Measurements from ENCODE around the gene GPX8. TPM values are rescaled to one million over a fixed set of nuclear protein-coding genes. Genes with fewer than 3 reads are reported as not detected.

Gene GPX8, protein sequence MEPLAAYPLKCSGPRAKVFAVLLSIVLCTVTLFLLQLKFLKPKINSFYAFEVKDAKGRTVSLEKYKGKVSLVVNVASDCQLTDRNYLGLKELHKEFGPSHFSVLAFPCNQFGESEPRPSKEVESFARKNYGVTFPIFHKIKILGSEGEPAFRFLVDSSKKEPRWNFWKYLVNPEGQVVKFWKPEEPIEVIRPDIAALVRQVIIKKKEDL
- 29.7 TPM for total RNA-seq
- 13.5 TPM for polyA plus RNA-seq (ENCODE audit: insufficient read depth, low read depth, low replicate concordance)
- long read RNA-seq, donor 1, transcript GPX8-203 (3 exons, 1,411 nt) = major isoform, 12 of 26 reads
- long read RNA-seq, donor 1, partial matches to known transcripts = 11 of 26 reads
- long read RNA-seq, donor 1, other reads (novel, unspliced or antisense) = 0 of 26 reads
- long read RNA-seq, donor 2, transcript GPX8-203 (3 exons, 1,411 nt) = major isoform, 18 of 24 reads
- long read RNA-seq, donor 2, transcript GPX8-205 (4 exons, 3,422 nt) = minor isoform, 5 of 24 reads
- long read RNA-seq, donor 2, partial matches to known transcripts = 0 of 24 reads
- long read RNA-seq, donor 2, other reads (novel, unspliced or antisense) = 0 of 24 reads
- long read RNA-seq, donor 3, transcript GPX8-203 (3 exons, 1,411 nt) = major isoform, 15 of 21 reads
- long read RNA-seq, donor 3, partial matches to known transcripts = 0 of 21 reads
- long read RNA-seq, donor 3, other reads (novel, unspliced or antisense) = 0 of 21 reads
- long read RNA-seq, donor 4, transcript GPX8-203 (3 exons, 1,411 nt) = major isoform, 9 of 14 reads
- long read RNA-seq, donor 4, partial matches to known transcripts = 0 of 14 reads
- long read RNA-seq, donor 4, other reads (novel, unspliced or antisense) = 0 of 14 reads
- long read RNA-seq, donor 5, partial matches to known transcripts = 0 of 2 reads
- long read RNA-seq, donor 5, other reads (novel, unspliced or antisense) = 0 of 2 reads
- long read RNA-seq, donor 6, transcript GPX8-203 (3 exons, 1,411 nt) = major isoform, 18 of 25 reads
- long read RNA-seq, donor 6, partial matches to known transcripts = 0 of 25 reads
- long read RNA-seq, donor 6, other reads (novel, unspliced or antisense) = 0 of 25 reads
- long read RNA-seq, donor 7, transcript GPX8-203 (3 exons, 1,411 nt) = major isoform, 9 of 16 reads
- long read RNA-seq, donor 7, partial matches to known transcripts = 2 of 16 reads
- long read RNA-seq, donor 7, other reads (novel, unspliced or antisense) = 2 of 16 reads
- long read RNA-seq, donor 8, transcript GPX8-203 (3 exons, 1,411 nt) = major isoform, 14 of 17 reads
- long read RNA-seq, donor 8, partial matches to known transcripts = 0 of 17 reads
- long read RNA-seq, donor 8, other reads (novel, unspliced or antisense) = 0 of 17 reads
- long read RNA-seq, donor 9, transcript GPX8-203 (3 exons, 1,411 nt) = major isoform, 13 of 16 reads
- long read RNA-seq, donor 9, partial matches to known transcripts = 0 of 16 reads
- long read RNA-seq, donor 9, other reads (novel, unspliced or antisense) = 0 of 16 reads
- long read RNA-seq, donor 10, transcript GPX8-203 (3 exons, 1,411 nt) = major isoform, 10 of 32 reads
- long read RNA-seq, donor 10, partial matches to known transcripts = 20 of 32 reads
- long read RNA-seq, donor 10, other reads (novel, unspliced or antisense) = 0 of 32 reads

- Histone ChIP-seq H3K4me1 (ENCODE audit: control insufficient read depth in 2 of 3, insufficient read depth in 2 of 3, low read depth in 1 of 3, low read length in 3 of 3) (no peaks in the 10 kb centered on the region), H3K4me3 (ENCODE audit: low read length in 3 of 3) (peak within 1 kb of the TSS; percentile 54 to 92 (median 72)), H3K27ac (ENCODE audit: low read depth in 2 of 2, low read length in 2 of 2) (peak within 1 kb of the TSS in 1 of 2 donors; percentile 72), H3K36me3 (ENCODE audit: control insufficient read depth in 2 of 3, insufficient read depth in 3 of 3, low read length in 3 of 3) (no peaks in the 10 kb centered on the region), H3K27me3 (ENCODE audit: control insufficient read depth, insufficient read depth, low read length) (no peaks in the 10 kb centered on the region), H3K9me3 (ENCODE audit: control insufficient read depth in 2 of 3, insufficient read depth in 1 of 3, low read length in 3 of 3) (no peaks in the 10 kb centered on the region), H3K9ac (ENCODE audit: low read length in 3 of 3) (peak within 1 kb of the TSS; percentile 22 to 91 (median 53))
- intact Hi-C loops (cut with DNase I) = loop anchor here (10.0 kb wide), 1 partner anchor 255 kb away; no protein-coding TSS in a partner anchor
- FAIRE-seq (peak; percentile 51), DNase-seq (peak in 4 of 5 donors; percentile 73 to 95 (median 84))
- peak; percentile 53 for TF ChIP-seq CTCF (IDR thresholded peaks at IDR 0.05; ENCODE audit: borderline replicate concordance, extremely low read depth, insufficient read depth)
These were observed at the start of gene GPX8 for GRCh38 chr5:55159763-55160492. GPX8 (plus strand) TSS chr5:55160171; CDS start chr5:55160193, 22 bp downstream.

DNA sequence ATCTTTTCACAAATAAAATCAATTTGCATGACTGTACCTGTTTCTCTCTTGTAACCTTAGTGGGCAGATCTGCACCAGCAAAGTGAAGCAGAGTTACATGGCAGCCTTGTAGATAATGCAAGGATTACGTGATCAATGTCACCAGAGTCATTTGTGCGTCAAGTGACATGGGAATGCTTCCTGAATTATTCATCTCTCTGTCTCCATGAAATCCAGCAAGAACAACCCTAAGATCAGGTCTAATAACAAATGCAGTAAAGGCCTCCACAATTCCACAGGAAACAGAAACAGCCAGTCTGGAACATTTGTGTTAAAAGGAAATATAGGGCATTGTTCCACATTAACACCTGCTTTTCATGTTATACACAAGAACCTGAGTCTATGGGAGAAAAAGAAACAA lies 49.8 kb upstream of the GPX8 start:
- no peaks in the 10 kb centered on the region for H3K36me3 ChIP-seq (ENCODE audit: control insufficient read depth in 2 of 3, insufficient read depth in 3 of 3, low read length in 3 of 3)
- H3K9ac ChIP-seq (ENCODE audit: low read length in 3 of 3) = no peak overlapping the region
- H3K27me3 ChIP-seq (ENCODE audit: control insufficient read depth, insufficient read depth, low read length) = no peaks in the 10 kb centered on the region
- no peaks in the 10 kb centered on the region for H3K9me3 ChIP-seq (ENCODE audit: control insufficient read depth in 2 of 3, insufficient read depth in 1 of 3, low read length in 3 of 3)
- no peak overlapping the region for H3K27ac ChIP-seq (ENCODE audit: low read depth in 2 of 2, low read length in 2 of 2)
- no peaks in the 10 kb centered on the region for H3K4me1 ChIP-seq (ENCODE audit: control insufficient read depth in 2 of 3, insufficient read depth in 2 of 3, low read depth in 1 of 3, low read length in 3 of 3)
- H3K4me3 ChIP-seq (ENCODE audit: low read length in 3 of 3) = no peak overlapping the region
- FAIRE-seq (no peak), DNase-seq (no peak)
- no peak for TF ChIP-seq CTCF (IDR thresholded peaks at IDR 0.05; ENCODE audit: borderline replicate concordance, extremely low read depth, insufficient read depth)
- intact Hi-C loops (cut with DNase I) = no loop called here

DNA sequence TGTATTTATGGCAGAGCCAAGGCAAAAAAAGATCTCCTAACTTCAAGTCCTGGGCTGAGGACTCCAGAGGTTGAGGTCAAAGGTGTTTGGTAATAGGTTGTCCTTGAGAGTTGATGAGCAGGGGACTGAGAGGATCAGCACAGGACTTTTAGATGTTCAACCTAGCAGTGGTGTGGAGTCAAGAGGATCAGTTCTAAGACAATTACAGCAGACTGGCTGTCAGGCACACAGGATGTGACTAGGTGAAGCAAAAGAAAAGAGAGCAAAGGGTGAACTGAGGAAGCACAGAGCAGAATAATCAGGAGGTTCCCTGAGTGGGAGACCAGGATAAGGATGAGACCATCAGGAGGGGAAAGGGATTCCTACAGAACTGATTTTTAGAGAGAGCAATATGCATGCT lies 46.6 kb upstream of the GPX8 start:
- no peaks in the 10 kb centered on the region for H3K27me3 ChIP-seq (ENCODE audit: control insufficient read depth, insufficient read depth, low read length)
- no peaks in the 10 kb centered on the region for H3K36me3 ChIP-seq (ENCODE audit: control insufficient read depth in 2 of 3, insufficient read depth in 3 of 3, low read length in 3 of 3)
- H3K4me1 ChIP-seq (ENCODE audit: control insufficient read depth in 2 of 3, insufficient read depth in 2 of 3, low read depth in 1 of 3, low read length in 3 of 3) = no peaks in the 10 kb centered on the region
- no peak overlapping the region for H3K27ac ChIP-seq (ENCODE audit: low read depth in 2 of 2, low read length in 2 of 2)
- intact Hi-C loops (cut with DNase I) = no loop called here
- DNase-seq (no peak), FAIRE-seq (no peak)
- no peak for TF ChIP-seq CTCF (IDR thresholded peaks at IDR 0.05; ENCODE audit: borderline replicate concordance, extremely low read depth, insufficient read depth)
- no peak overlapping the region for H3K9ac ChIP-seq (ENCODE audit: low read length in 3 of 3)
- no peak overlapping the region for H3K4me3 ChIP-seq (ENCODE audit: low read length in 3 of 3)
- no peaks in the 10 kb centered on the region for H3K9me3 ChIP-seq (ENCODE audit: control insufficient read depth in 2 of 3, insufficient read depth in 1 of 3, low read length in 3 of 3)

Measured in kidney (tissue), 22 donors.